Measurements from ENCODE around the gene CERS5. TPM values are rescaled to one million over a fixed set of nuclear protein-coding genes. Genes with fewer than 3 reads are reported as not detected.

Gene CERS5
- polyA plus RNA-seq, 1 donor (not counting 4 experiments of a cell fraction or from before 2014, with no cell fraction given): 72.3 TPM

- H3K27ac ChIP-seq (ENCODE audit: control insufficient read depth, insufficient read depth, low read length): no peak overlapping the region
These were observed 67.7 kb downstream of the CERS5 start for GRCh38 chr12:50099302-50100008.

GRCh38 chr12:50097952-50098351 is 69.2 kb downstream of the CERS5 start:
- dilution Hi-C loops (cut with MboI; ENCODE audit: extremely low pct_ligation_motif_present, low sequenced_read_pairs): no loop called here
- FAIRE-seq (no peak), DNase-seq (ENCODE audit: low read depth, low spot score) (no peak)
- TF ChIP-seq EZH2 (IDR thresholded peaks at IDR 0.05; ENCODE audit: low read length): no peak
- no peak for TF ChIP-seq CTCF (optimal IDR thresholded peaks at IDR 0.05 in 1 of 3, IDR thresholded peaks at IDR 0.05 in 1 of 3, conservative IDR thresholded peaks at IDR 0.05 in 1 of 3; ENCODE audit: extremely low read depth in 1 of 3, insufficient read depth in 2 of 3, low read length in 3 of 3)
- peaks cover 13% of the 10 kb centered on the region for H3K4me1 ChIP-seq (ENCODE audit: control insufficient read depth, extremely low read depth, insufficient read depth, low read length)
- peaks cover 47 to 67% of the 10 kb centered on the region in 2 experiments for H3K36me3 ChIP-seq (ENCODE audit: control insufficient read depth in 2 of 2, extremely low read depth in 1 of 2, insufficient read depth in 2 of 2, low read length in 2 of 2)
- no peaks in the 10 kb centered on the region for H4K20me1 ChIP-seq (ENCODE audit: control insufficient read depth, extremely low read depth, insufficient read depth, low read length)
- no peaks in the 10 kb centered on the region for H3K9me1 ChIP-seq (ENCODE audit: control insufficient read depth, extremely low read depth, insufficient read depth, low read length)
- H3K27me3 ChIP-seq (ENCODE audit: control insufficient read depth, extremely low read depth, insufficient read depth, low read length): no peaks in the 10 kb centered on the region
- no peak overlapping the region for H3K4me3 ChIP-seq (ENCODE audit: control insufficient read depth in 2 of 3, extremely low read depth in 1 of 3, insufficient read depth in 2 of 3, low read depth in 1 of 3, low read length in 3 of 3)
- H2AFZ ChIP-seq (ENCODE audit: control insufficient read depth, low read length): no peak overlapping the region
- H3K4me2 ChIP-seq (ENCODE audit: control insufficient read depth, extremely low read depth, insufficient read depth, low read depth, low read length): no peak overlapping the region
- no peak overlapping the region for H3K9ac ChIP-seq (ENCODE audit: control insufficient read depth, extremely low read depth, insufficient read depth, low read length)
- H3K79me2 ChIP-seq (ENCODE audit: control insufficient read depth, insufficient read depth, low read length): no peaks in the 10 kb centered on the region
- H3K27ac ChIP-seq (ENCODE audit: control insufficient read depth, insufficient read depth, low read length): no peak overlapping the region
- H3K9me3 ChIP-seq (ENCODE audit: control insufficient read depth, low read depth, low read length): no peaks in the 10 kb centered on the region

More at GRCh38 chr12:50099302-50100008, 67.7 kb downstream of the CERS5 start:
- H3K9me3 ChIP-seq (ENCODE audit: control insufficient read depth, low read depth, low read length): no peaks in the 10 kb centered on the region
- FAIRE-seq (peak; percentile 78), DNase-seq (ENCODE audit: low read depth, low spot score) (no peak)
- no peak overlapping the region for H3K9ac ChIP-seq (ENCODE audit: control insufficient read depth, extremely low read depth, insufficient read depth, low read length)
- no peak for TF ChIP-seq EZH2 (IDR thresholded peaks at IDR 0.05; ENCODE audit: low read length)
- no peak for TF ChIP-seq CTCF (optimal IDR thresholded peaks at IDR 0.05 in 1 of 3, IDR thresholded peaks at IDR 0.05 in 1 of 3, conservative IDR thresholded peaks at IDR 0.05 in 1 of 3; ENCODE audit: extremely low read depth in 1 of 3, insufficient read depth in 2 of 3, low read length in 3 of 3)
- H2AFZ ChIP-seq (ENCODE audit: control insufficient read depth, low read length): no peak overlapping the region
- no peaks in the 10 kb centered on the region for H3K27me3 ChIP-seq (ENCODE audit: control insufficient read depth, extremely low read depth, insufficient read depth, low read length)
- peaks cover 18% of the 10 kb centered on the region for H3K4me1 ChIP-seq (ENCODE audit: control insufficient read depth, extremely low read depth, insufficient read depth, low read length)
- dilution Hi-C loops (cut with MboI; ENCODE audit: extremely low pct_ligation_motif_present, low sequenced_read_pairs): no loop called here
- peaks cover 40 to 53% of the 10 kb centered on the region in 2 experiments for H3K36me3 ChIP-seq (ENCODE audit: control insufficient read depth in 2 of 2, extremely low read depth in 1 of 2, insufficient read depth in 2 of 2, low read length in 2 of 2)
- no peak overlapping the region for H3K4me2 ChIP-seq (ENCODE audit: control insufficient read depth, extremely low read depth, insufficient read depth, low read depth, low read length)
- H4K20me1 ChIP-seq (ENCODE audit: control insufficient read depth, extremely low read depth, insufficient read depth, low read length): no peaks in the 10 kb centered on the region
- H3K79me2 ChIP-seq (ENCODE audit: control insufficient read depth, insufficient read depth, low read length): no peaks in the 10 kb centered on the region
- H3K4me3 ChIP-seq (ENCODE audit: control insufficient read depth in 2 of 3, extremely low read depth in 1 of 3, insufficient read depth in 2 of 3, low read depth in 1 of 3, low read length in 3 of 3): no peak overlapping the region
- no peaks in the 10 kb centered on the region for H3K9me1 ChIP-seq (ENCODE audit: control insufficient read depth, extremely low read depth, insufficient read depth, low read length)

Measured in keratinocyte (primary cell).